GM12801 (cell line): Measurements from ENCODE around the gene ADGRB3.

Source experiments
- TF ChIP-seq, protein P1 (sequence below): IDR thresholded peaks from one replicate; pipeline ENCODE4 v1.5.1; 2011; ENCODE audit warnings: control low read depth; ENCODE audit not compliant: insufficient read length; ENCODE audit errors: extremely low read depth

Gene ADGRB3

DNA sequence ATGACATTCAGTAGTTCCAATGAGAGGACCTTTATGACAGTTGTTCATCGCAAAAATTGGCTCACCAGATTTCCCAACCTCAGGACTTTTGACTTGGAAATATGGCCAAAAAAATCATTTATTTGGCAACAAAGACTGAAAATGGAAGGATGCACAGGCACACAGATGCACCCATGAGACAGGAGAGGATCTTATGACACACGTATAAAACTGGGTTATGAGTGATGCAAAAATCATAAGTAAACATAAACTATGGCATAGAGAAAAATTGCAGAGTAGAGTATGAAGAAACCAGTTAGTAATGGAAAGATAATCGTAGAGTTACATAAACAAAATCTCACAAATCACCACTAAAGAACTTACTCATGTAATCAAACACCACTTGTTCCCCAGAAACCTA lies 546.9 kb downstream of the ADGRB3 start:
- TF ChIP-seq, protein P1, sequence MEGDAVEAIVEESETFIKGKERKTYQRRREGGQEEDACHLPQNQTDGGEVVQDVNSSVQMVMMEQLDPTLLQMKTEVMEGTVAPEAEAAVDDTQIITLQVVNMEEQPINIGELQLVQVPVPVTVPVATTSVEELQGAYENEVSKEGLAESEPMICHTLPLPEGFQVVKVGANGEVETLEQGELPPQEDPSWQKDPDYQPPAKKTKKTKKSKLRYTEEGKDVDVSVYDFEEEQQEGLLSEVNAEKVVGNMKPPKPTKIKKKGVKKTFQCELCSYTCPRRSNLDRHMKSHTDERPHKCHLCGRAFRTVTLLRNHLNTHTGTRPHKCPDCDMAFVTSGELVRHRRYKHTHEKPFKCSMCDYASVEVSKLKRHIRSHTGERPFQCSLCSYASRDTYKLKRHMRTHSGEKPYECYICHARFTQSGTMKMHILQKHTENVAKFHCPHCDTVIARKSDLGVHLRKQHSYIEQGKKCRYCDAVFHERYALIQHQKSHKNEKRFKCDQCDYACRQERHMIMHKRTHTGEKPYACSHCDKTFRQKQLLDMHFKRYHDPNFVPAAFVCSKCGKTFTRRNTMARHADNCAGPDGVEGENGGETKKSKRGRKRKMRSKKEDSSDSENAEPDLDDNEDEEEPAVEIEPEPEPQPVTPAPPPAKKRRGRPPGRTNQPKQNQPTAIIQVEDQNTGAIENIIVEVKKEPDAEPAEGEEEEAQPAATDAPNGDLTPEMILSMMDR = no peak

DNA sequence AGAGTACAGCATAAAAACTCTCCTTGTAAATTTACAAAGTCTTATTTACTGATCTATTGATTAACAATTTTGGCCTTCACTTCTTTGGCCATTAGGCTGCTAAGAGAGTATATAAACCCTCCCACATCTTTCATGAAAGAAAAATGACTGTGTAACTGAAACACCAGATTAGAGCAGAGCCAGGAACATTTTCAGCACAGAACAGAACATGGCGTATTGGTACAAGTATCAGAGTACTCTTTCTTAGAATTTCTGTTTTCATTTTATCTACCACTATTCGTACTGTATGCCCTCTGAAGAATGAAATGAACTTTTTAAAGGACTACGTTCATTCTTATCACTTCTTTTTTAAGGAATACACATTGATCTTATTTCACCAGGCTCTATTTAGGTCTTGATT lies 550.2 kb downstream of the ADGRB3 start:
- TF ChIP-seq, protein P1 = no peak

DNA sequence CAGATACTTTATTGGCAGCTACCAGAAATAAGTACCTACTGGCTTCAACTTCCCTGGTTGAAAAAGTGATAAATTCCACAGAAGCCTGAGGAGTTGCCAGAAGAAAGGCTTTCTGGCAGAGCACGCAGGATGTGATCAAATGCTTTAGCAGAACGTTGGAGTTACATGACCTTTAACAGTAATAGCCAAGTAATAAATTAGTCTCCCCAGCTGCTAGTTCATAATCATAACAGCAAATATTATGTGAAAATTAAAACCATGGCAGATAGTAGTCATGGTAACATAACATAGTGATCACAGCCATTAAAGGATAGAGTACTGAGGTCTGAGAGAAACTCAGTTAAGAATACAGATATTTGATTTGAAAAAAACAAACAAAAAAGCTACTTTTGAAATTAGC lies 567.7 kb downstream of the ADGRB3 start:
- TF ChIP-seq, protein P1 = no peak

DNA sequence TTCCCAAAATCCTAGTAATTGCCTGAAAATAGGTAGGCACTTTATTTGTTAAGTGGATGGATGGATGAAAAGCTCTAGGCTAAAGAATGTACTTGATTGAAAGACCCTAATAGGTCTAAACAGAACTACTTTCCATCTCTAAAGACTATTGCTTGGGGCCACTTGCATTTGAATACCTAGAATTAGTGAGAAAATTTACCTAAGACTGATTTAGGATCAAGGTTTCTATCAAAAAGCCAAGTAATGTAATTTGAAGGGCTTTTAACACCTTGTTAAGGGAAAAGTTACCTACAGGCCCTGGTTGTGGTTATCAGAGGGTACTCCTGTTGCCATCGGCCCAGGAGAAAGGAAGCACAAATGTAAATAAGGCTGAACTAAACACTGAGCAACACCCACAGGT lies 581.0 kb downstream of the ADGRB3 start:
- TF ChIP-seq, protein P1 = no peak

DNA sequence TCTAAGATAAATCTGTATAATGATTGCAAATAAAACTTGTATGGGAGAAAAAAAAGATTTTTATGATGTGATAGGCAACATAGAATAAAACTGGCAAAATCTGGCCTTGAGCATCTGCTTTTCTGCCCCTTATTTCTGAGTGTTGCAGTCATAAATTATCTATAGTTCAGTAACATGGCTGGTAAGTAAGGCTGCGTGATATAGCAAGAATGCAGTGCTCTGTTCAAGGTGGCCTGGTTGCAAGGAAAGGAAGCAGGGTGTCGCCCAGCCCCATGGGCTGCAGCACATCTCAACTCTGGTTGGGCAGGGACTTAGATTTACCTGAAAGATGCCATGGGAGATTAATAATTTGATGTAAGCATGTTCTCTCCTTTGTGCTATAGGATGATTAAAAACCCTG lies 582.3 kb downstream of the ADGRB3 start:
- TF ChIP-seq, protein P1 = no peak

DNA sequence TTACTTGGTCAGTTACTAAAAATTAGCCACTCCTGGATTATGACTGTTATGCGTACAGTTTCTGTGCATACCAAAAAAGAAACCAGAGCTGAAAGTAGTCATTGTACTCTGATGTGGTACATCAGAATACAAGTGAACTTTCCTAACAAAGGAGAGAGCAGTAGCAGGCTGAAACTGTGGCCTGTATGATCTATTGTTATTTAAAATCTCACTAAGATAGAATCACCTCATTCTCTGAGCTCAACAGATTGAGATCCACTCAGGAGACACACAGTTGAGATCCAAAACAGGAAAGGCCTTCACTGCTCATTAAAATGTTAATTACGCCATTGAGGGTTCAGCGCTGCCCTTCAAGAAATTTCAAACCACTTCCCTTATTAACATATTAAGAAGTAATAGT lies 585.3 kb downstream of the ADGRB3 start:
- TF ChIP-seq, protein P1 = no peak

DNA sequence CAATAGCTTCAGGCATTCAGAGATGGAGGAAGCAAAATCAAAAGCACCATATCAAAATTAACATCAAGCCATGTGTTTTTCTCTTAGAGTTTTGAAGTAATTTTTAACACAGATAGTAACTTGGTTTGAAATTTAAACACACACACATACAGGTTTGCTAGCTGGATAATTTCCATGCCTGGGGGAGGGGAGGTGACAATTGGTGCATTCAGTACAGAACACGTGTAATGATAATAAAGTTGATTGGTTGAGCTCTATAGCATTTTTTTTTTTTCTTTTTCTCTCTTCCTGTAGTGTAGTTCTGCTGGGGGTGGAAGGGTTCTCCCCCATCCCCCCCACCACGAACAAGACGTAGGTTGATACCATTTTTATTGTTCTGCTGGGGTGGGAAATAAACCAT lies 596.9 kb downstream of the ADGRB3 start:
- TF ChIP-seq, protein P1 = no peak

DNA sequence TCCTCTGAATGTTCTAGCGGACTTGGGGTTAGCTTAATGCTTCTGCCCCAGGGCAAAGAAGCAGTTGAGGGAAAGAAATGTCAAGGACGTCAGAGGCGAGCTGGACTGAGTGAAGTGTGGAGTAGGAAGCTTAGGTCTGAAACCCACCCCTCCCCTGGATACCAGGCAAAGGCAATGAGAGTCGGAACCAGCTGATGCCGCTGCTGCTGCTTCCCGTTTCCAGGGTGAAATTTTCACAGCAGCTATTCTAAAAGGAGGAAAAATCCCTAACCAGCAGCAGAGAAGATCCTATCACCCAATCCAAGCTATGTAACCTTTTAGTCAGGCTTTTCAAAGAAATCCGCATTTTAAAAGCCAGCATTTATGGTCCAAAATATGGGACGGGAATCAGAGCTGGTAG lies 597.4 kb downstream of the ADGRB3 start:
- TF ChIP-seq, protein P1 = no peak
